ENCODE results near the gene PPP1CA.

The PPP1CA gene

GRCh38 chr11:67400942-67401494 lies 640 bp downstream of the PPP1CA start:
- no peak for DNase-seq

DNA sequence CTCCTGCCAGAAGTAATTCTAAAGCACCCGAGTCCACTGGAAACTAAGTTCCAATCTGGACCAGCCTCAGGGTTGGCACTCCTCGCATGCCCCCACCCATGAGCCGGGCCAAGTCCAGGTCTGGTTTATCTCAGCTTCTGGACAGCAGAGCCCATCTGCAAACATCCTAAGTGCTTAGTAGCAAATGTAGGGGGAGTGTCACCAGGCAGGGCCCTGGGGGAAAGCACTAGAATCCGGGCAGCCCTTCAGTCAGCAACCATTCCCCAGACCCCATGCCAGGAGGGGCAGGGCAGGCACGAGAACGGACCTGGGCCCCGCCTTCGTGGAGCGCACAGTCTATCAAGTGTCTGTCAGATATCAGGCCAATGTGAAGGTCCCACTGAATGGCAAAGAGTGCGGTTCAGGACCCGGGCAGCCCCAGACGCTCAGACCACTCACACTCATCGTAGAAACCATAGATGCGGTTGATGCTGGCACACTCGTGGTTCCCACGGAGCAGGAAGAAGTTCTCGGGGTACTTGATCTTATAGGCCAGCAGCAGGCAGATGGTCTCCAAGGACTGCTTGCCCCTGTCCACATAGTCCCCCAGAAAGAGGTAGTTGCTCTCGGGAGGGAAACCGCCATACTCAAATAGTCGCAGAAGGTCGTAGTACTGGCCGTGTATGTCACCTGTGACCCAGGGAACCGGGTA lies 1.3 kb downstream of the PPP1CA start:
- no peak for DNase-seq

DNA sequence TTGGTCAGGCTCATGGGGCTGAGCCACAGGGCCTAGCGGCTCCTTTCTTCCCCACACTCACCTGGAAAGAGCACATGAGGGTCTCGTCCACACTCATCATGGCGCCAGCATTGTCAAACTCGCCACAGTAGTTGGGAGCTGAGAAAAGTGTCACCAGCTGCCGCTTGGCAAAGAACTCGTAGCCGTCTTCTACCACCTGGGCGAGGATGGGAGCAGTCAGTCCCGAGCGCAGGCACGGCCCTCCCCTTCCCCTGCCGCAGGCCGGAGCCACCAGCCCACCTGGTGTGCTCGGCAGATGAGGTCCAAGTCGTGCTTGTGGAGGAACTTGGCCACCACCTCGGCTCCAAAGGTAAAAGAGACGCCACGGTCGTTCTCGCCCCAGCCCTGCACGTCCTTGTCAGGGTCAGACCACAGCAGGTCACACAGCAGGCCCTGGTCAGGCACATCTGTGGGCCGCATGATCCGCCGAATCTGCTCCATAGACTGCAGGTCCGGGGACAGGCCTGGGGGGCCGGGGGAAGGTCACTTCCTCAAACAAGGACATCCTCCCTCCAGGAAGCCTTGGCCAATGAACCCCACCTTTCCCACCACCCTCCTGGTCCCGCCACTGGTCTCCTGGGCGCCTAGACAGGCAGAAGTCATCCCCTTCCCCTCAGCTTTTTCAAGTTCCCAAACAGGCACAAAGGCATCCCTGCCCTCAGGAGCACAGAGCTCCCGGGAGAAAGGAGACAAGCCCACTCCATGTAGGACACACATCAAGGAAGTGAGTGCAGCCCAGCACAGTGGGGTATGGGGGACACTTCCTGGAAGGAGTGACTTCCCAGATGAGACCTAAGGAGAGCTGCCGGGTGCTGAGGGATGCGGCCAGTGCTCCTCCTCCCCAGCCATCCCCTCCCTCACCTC lies 2.7 kb downstream of the PPP1CA start:
- no peak for DNase-seq

GRCh38 chr11:67397986-67398660 lies 3.5 kb downstream of the PPP1CA start:
- DNase-seq = no peak

DNA sequence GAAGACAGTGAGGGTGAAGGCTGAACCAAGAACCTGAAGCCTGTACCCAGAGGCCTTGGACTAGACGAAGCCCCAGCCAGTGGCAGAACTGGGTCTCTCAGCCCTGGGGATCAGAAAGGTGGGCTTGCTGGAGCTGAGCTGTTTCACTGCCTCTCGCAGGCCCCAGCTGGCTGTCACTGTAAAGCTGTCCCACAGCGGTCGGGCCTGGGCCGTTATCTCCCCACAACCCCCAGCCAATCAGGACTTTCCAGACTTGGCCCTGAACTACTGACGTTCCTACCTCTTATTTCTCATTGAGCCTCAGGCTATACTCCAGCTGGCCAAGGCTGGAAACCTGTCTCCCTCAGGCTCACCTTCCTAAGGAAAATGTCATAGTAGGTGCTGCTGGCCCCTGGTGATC lies 4.1 kb downstream of the PPP1CA start:
- no peak for DNase-seq

GRCh38 chr11:67396587-67397389 lies 4.9 kb downstream of the PPP1CA start:
- DNase-seq = no peak

GRCh38 chr11:67396259-67396581 lies 5.4 kb downstream of the PPP1CA start:
- no peak for DNase-seq

DNA sequence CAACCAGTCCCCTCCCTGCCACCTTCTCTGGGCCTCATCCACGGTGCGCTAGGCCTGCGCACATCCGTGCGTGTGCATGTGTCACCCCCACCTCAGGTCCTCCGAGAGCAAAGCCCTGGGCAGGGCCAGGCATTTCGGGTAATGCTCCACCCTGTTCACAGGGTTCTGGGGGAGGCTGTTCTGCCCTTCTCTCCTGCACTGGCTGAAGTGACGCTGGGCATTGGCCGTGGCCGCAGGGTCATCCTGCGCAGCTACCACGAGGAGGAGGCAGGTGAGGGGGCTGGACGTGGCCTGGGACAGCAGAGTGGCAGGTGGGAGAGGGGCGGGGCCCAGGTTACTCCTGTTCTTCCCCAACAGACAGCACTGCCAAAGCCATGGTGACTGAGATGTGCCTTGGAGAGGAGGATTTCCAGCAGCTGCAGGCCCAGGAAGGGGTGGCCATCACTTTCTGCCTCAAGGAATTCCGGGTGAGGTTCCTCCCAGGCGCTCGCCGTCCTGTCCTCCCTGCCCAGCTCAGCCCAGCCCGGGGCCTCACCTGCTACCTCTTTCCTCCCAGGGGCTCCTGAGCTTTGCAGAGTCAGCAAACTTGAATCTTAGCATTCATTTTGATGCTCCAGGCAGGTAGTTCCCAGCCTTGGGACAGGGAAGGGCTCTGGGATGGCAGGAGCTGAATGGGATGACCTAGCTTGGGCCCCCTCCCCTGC lies 6.0 kb downstream of the PPP1CA start:
- DNase-seq = no peak

DNA sequence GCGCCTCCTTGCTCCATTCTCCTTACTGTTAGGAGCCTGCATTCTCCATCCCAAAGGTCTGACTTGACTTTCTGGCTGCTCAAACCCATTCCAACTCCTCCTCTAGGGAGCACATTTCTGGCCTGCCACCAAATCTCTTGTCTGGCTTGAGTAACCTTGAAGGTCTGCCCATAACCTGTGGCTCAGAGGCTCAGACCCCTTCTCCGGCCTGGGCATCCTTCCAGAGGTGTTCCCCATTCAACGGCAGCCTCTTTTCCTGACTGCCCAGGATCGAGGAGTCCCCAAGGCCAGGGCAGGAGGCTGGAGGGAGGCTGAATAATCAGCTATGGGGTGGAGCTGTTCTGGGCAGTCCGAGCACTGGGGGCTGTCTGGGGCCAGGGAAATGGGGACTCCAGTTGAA lies 7.7 kb downstream of the PPP1CA start:
- no peak for DNase-seq

DNA sequence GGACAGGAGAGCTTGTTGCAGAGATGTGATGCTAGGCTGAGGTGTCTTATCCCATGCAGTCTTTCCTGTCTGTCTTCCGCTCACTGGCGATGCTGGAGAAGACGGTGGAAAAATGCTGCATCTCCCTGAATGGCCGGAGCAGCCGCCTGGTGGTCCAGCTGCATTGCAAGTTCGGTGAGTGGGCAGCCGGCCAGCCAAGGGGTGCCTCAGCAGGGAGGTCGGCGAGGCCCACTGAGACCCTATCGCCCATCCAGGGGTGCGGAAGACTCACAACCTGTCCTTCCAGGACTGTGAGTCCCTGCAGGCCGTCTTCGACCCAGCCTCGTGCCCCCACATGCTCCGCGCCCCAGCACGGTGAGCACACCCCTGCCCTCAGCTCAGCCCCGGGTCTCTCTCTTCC lies 8.2 kb downstream of the PPP1CA start:
- DNase-seq = no peak

DNA sequence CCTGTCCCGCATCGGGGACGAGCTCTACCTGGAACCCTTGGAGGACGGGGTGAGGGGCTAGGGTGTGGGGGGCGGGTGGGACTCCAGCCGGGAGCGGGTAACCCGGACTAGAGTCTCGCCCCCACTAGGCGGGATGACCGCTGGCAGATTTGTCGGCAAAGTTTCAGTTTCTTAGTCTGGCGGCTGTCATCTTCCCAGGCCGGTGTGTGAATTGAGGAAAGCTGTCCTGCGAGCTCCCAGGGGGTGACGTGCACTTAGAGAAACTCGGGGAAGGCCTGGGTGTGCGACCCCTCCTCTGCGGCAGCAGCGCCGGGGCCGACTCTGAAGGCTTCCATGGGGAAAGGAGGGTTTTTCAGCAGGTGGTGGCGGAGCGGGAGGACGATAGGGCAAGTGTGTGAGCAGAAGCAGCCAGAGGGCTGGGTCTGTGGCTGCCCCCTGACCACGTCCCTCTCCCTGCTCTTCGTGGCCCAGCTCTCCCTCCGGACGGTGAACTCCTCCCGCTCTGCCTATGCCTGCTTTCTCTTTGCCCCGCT lies 9.4 kb downstream of the PPP1CA start:
- DNase-seq = peak; percentile 59

DNA sequence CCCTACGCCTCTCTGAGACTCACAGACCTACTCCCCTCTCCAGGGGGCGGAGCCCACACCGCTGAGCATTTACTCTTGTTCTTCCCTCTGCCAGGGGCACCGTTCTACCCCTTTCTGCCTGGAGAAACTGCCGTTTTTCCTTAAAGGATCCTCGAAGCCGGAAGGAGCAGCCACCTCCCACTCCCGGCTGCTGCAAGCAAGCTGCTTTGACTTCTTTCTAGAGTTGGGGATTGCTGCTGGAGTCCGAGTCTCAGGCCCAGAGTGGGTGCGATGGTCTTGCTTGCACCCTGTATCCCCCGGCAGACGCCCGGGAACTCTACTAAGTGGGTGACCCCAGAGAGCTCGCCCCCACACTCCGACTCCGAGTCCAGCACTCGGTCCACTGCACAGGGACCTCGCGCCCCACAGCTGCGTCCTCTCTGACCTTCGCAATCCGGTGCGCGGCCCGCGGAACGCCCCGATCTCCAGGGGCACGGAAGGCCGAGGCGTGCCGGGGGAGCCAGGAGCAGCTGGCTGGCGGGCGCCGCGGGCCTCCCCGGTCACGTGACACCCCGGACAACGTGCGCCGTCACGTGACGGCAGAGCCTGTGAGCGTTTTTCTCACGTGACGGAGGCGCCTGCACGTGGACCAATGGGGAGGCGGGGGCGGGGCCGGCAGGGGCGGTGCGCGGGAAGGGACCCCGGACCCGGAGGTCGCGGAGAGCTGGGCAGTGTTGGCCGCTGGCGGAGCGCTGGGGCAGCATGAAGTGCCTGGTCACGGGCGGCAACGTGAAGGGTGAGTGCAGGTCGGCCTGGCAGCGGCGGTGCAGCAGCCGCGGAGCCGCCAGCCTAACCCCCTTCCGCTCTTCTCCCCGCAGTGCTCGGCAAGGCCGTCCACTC lies 10.1 kb downstream of the PPP1CA start, which contains the start of gene RAD9A:
Gene RAD9A (plus strand): TSS at position 683 of the 879 bp plus-strand sequence. CDS start 59 bp downstream, at position 742.
- peak; percentile 98 for DNase-seq

GRCh38 chr11:67390947-67391303 lies 10.7 kb downstream of the PPP1CA start:
- no peak for DNase-seq

DNA sequence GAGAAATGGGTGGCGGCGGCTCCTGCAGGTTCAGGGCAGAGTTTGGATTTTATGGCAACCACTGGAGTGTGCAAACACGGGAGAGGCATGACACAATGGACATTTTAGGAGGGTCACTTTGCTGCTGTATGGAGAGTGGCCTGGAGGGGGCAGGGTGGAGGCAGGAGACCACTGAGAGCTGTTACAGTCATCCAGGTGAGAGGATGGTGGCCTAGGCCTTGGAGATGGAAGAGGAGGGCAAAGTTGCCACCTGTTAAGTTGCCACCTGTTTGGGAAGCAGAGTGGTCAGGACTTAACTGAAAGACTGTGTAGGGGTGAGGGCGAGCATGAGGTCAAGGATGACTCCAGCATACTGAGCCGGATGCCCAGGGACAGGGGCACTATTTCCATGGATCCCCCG lies 12.2 kb downstream of the PPP1CA start:
- DNase-seq = no peak

- DNase-seq = no peak
These were observed 14.1 kb downstream of the PPP1CA start for GRCh38 chr11:67387518-67387917.

DNA sequence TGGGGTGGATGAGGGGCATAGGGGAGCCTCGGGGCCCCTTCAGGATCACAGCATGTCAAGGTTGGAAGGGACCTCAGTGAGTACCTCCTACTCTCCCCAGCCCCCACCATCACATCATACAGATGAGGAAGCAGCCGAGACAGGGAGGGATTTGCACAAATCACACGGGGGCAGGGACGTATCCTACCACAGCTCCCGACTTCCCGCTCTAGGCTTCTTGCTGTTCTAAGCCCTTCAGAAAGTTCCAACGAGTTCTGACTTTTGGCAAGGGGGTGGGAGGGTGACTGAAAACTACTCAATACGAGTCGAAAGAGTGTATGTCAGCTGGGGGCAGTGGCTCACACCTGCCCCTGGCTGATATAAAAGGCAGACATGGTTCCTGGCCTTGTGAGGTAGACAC lies 14.6 kb downstream of the PPP1CA start:
- DNase-seq = peak; percentile 46

DNA sequence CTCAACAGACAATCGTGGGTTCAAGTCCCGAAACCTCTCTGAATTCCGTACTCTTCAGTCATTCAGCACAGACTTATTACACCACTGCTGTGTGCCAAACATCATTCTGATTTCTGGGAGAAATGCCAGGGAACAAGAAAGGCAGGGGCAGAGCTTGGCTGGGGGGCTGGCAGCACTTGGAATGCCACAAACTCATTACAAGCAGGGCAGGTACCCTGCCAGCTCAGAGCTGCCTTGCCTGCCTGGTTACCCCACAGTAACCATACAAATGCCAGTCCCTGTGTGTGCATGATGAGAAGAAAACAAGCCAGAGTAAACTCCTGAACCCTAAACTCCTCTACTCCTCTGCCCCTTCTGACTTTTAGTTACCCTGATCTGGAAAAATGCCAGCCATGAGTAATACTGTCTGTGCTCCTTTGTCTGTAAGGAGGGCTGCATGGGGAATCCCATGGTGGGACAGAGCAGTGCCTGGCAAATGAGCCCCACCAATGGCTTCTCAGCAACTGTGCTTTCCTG lies 16.7 kb downstream of the PPP1CA start:
- peak; percentile 44 for DNase-seq

GRCh38 chr11:67382276-67383136 lies 19.2 kb downstream of the PPP1CA start:
- DNase-seq = peak; percentile 88

- peak; percentile 79 for DNase-seq
These were observed 20.2 kb downstream of the PPP1CA start for GRCh38 chr11:67381244-67381972.
